HCT116 (cell line): Measurements from ENCODE around the gene PCBP3.

Experiments
- CTCF ChIP-seq, 3 experiments: fragments of 200-600 bp in 1 of 3; sonication (generic) in 1 of 3; IDR thresholded peaks in 2 of 3; conservative IDR thresholded peaks in 1 of 3; 2 replicates each; pipeline ENCODE4 v1.5.1; 2012 to 2017; ENCODE audit warnings: low read depth in 2 of 3, low read length in 2 of 3, antibody characterized with exemption in 1 of 3, borderline replicate concordance in 1 of 3, control low read depth in 1 of 3, mild to moderate bottlenecking in 1 of 3, mixed read lengths in 1 of 3, mixed run types in 1 of 3, moderate library complexity in 1 of 3; ENCODE audit not compliant: insufficient read depth in 1 of 3
- EZH2phosphoT487 ChIP-seq: fragments of 200-600 bp; IDR thresholded peaks from 2 replicates; pipeline ENCODE4 v1.6.1; 2018; ENCODE audit warnings: antibody characterized with exemption, borderline replicate concordance
- POLR2A ChIP-seq: IDR thresholded peaks from 2 replicates; pipeline ENCODE4 v1.7.0; 2011; ENCODE audit warnings: borderline replicate concordance; ENCODE audit not compliant: insufficient read depth, insufficient read length; ENCODE audit errors: extremely low read depth
- REST ChIP-seq: IDR thresholded peaks from 2 replicates; pipeline ENCODE4 v1.6.1; 2012; ENCODE audit warnings: low read depth
- ZBTB33 ChIP-seq: IDR thresholded peaks from 2 replicates; pipeline ENCODE4 v1.6.1; 2011; ENCODE audit warnings: mild to moderate bottlenecking, low read length, moderate library complexity; ENCODE audit not compliant: insufficient replicate concordance; ENCODE audit errors: extremely low read depth
- ZNF274 ChIP-seq: fragments of 200-500 bp; sonication (Bioruptor generic); IDR thresholded peaks from 2 replicates; pipeline ENCODE4 v1.6.1; 2014; ENCODE audit warnings: mild to moderate bottlenecking, low read depth, low read length, inconsistent platforms

GRCh38 chr21:45821998-45822397, 178.5 kb downstream of the PCBP3 start:
- TF ChIP-seq POLR2A (no peak), CTCF (IDR thresholded peaks at IDR 0.05 in 2 of 3, conservative IDR thresholded peaks at IDR 0.05 in 1 of 3; ENCODE audit: borderline replicate concordance in 1 of 3, insufficient read depth in 1 of 3, low read depth in 2 of 3, low read length in 2 of 3) (no peak), ZNF274 (no peak), EZH2phosphoT487 (no peak), REST (no peak), ZBTB33 (no peak)
